IMR-90 (cell line): Measurements from ENCODE around the gene CMTM7. TPM values are rescaled to one million over a fixed set of nuclear protein-coding genes. Genes with fewer than 3 reads are reported as not detected.

Experiments used
- ATAC-seq: fragments of 200-7000 bp; cut with Tn5 transposase; 2 replicates; pipeline ENCODE4 v1.9.1; 2020; ENCODE audit warnings: low read depth, mild to moderate bottlenecking, moderate library complexity
- BruUV-seq: library from RNA; stranded (reverse); fragments of 400-500 nt; replicated peaks from 2 replicates; lab custom pipeline; 2021; lab: Mats Ljungman, UMichigan
- CTCF ChIA-PET: fragments of 300-600 bp; formaldehyde crosslinking; extraction: SDS; loops from one replicate; lab custom pipeline; 2021; ENCODE audit warnings: antibody characterized with exemption; lab: Yijun Ruan, JAX
- POLR2A ChIA-PET: fragments of 300-600 bp; sonication (Branson Sonifier 250); formaldehyde crosslinking; loops from one replicate; lab custom pipeline; 2022; ENCODE audit warnings: antibody characterized with exemption; ENCODE audit not compliant: unreplicated experiment; lab: Charles Lee
- DNase-seq: peaks from one replicate; pipeline ENCODE4 v3.0.0; 2013
- H2AFZ ChIP-seq: replicated peaks from 2 replicates; pipeline ENCODE3; 2013; ENCODE audit warnings: low read length, mild to moderate bottlenecking; ENCODE audit not compliant: poor library complexity
- H2AK5ac ChIP-seq: 2 replicates; pipeline ENCODE4 v1.6.1; 2013; ENCODE audit warnings: low read depth, low read length, inconsistent platforms
- H2AK9ac ChIP-seq: replicated peaks from 2 replicates; pipeline ENCODE3; 2013; ENCODE audit warnings: mild to moderate bottlenecking, low read depth, low read length, moderate library complexity; ENCODE audit not compliant: poor library complexity
- H2BK120ac ChIP-seq: 2 replicates; pipeline ENCODE4 v1.6.1; 2013; ENCODE audit warnings: low read depth, low read length, inconsistent platforms
- H2BK15ac ChIP-seq: 3 replicates; pipeline ENCODE4 v1.6.1; 2013; ENCODE audit warnings: low read depth, low read length, inconsistent platforms
- H2BK20ac ChIP-seq: 2 replicates; pipeline ENCODE4 v1.6.1; 2013; ENCODE audit warnings: low read depth, mild to moderate bottlenecking, inconsistent platforms, low read length, moderate library complexity
- H2BK5ac ChIP-seq: 2 replicates; pipeline ENCODE4 v1.6.1; 2013; ENCODE audit warnings: mild to moderate bottlenecking, low read depth, low read length, inconsistent platforms; ENCODE audit not compliant: poor library complexity, severe bottlenecking
- H3K14ac ChIP-seq: replicated peaks from 2 replicates; pipeline ENCODE4 v1.6.1; 2013; ENCODE audit warnings: low read depth, low read length, inconsistent platforms
- H3K18ac ChIP-seq: 2 replicates; pipeline ENCODE4 v1.6.1; 2013; ENCODE audit warnings: low read depth, low read length, control low read depth
- H3K23ac ChIP-seq: 2 replicates; pipeline ENCODE4 v1.6.1; 2013; ENCODE audit warnings: low read depth, low read length, inconsistent platforms
- H3K27ac ChIP-seq: 2 replicates; pipeline ENCODE4 v1.5.1; 2013; ENCODE audit warnings: mild to moderate bottlenecking, control low read depth, low read length; ENCODE audit not compliant: insufficient read depth
- H3K27me3 ChIP-seq: 2 replicates; pipeline ENCODE4 v1.6.1; 2013; ENCODE audit warnings: low read length; ENCODE audit not compliant: control insufficient read depth, insufficient read depth
- H3K36me3 ChIP-seq: 2 replicates; pipeline ENCODE4 v1.6.1; 2013; ENCODE audit warnings: low read length, mixed read lengths; ENCODE audit not compliant: control insufficient read depth, insufficient read depth
- H3K4ac ChIP-seq: 2 replicates; pipeline ENCODE4 v1.6.1; 2013; ENCODE audit warnings: low read depth, low read length, inconsistent platforms
- H3K4me1 ChIP-seq: 2 replicates; pipeline ENCODE4 v1.6.1; 2013; ENCODE audit warnings: low read length, mixed read lengths; ENCODE audit not compliant: control insufficient read depth, insufficient read depth
- H3K4me2 ChIP-seq: 2 replicates; pipeline ENCODE4 v1.6.1; 2013; ENCODE audit warnings: low read depth, mild to moderate bottlenecking, control low read depth, low read length, moderate library complexity
- H3K4me3 ChIP-seq: 2 replicates; pipeline ENCODE4 v1.5.1; 2013; ENCODE audit warnings: low read depth, mild to moderate bottlenecking, control low read depth, low read length, moderate library complexity; ENCODE audit not compliant: insufficient read depth
- H3K56ac ChIP-seq: 2 replicates; pipeline ENCODE4 v1.6.1; 2013; ENCODE audit warnings: low read length, inconsistent platforms; ENCODE audit not compliant: insufficient read depth; ENCODE audit errors: extremely low read depth
- H3K79me1 ChIP-seq, 2 experiments: 2 replicates each; pipeline ENCODE4 v1.6.1; 2013; ENCODE audit warnings: low read length in 2 of 2, inconsistent platforms in 1 of 2, low read depth in 1 of 2
- H3K9ac ChIP-seq: 2 replicates; pipeline ENCODE4 v1.6.1; 2013; ENCODE audit warnings: low read depth, low read length, control low read depth
- H3K9me1 ChIP-seq: 2 replicates; pipeline ENCODE4 v1.6.1; 2013; ENCODE audit warnings: low read length, inconsistent platforms; ENCODE audit not compliant: insufficient read depth
- H3K9me3 ChIP-seq: 2 replicates; pipeline ENCODE4 v1.6.1; 2013; ENCODE audit warnings: low read length; ENCODE audit not compliant: control insufficient read depth, insufficient read depth
- H4K20me1 ChIP-seq: 2 replicates; pipeline ENCODE4 v1.6.1; 2013; ENCODE audit warnings: low read length, inconsistent platforms; ENCODE audit not compliant: insufficient read depth
- H4K5ac ChIP-seq: 2 replicates; pipeline ENCODE4 v1.6.1; 2013; ENCODE audit warnings: mild to moderate bottlenecking, low read depth, low read length, control low read depth
- H4K8ac ChIP-seq, 2 experiments: 2 replicates each; pipeline ENCODE4 v1.6.1; 2013; ENCODE audit warnings: low read depth in 2 of 2, low read length in 2 of 2, control low read depth in 1 of 2, inconsistent platforms in 1 of 2
- H4K91ac ChIP-seq: 2 replicates; pipeline ENCODE4 v1.6.1; 2013; ENCODE audit warnings: low read depth, low read length, inconsistent platforms; ENCODE audit not compliant: insufficient read depth
- BHLHE40 ChIP-seq: fragments of 150-350 bp; IDR thresholded peaks from 2 replicates; pipeline ENCODE4 v1.6.1; 2016; ENCODE audit warnings: mild to moderate bottlenecking, low read depth, low read length
- CTCF ChIP-seq: conservative IDR thresholded peaks from 2 replicates; pipeline ENCODE4 v1.5.1; 2012; ENCODE audit warnings: mild to moderate bottlenecking, low read depth, low read length, improper control_type of control experiment
- MAZ ChIP-seq: IDR thresholded peaks from 2 replicates; pipeline ENCODE4 v1.6.1; 2012; ENCODE audit warnings: low read depth, mild to moderate bottlenecking, low read length, improper control_type of control experiment, moderate library complexity, borderline replicate concordance
- MXI1 ChIP-seq: IDR thresholded peaks from 2 replicates; pipeline ENCODE4 v1.6.1; 2012; ENCODE audit warnings: low read depth, mild to moderate bottlenecking, low read length, moderate library complexity, borderline replicate concordance
- RAD21 ChIP-seq: IDR thresholded peaks from 2 replicates; pipeline ENCODE4 v1.6.1; 2012; ENCODE audit warnings: low read length, improper control_type of control experiment
- RCOR1 ChIP-seq: IDR thresholded peaks from 2 replicates; pipeline ENCODE4 v1.6.1; 2012; ENCODE audit warnings: mild to moderate bottlenecking, low read length, improper control_type of control experiment; ENCODE audit not compliant: insufficient replicate concordance
- SMC3 ChIP-seq: fragments of 150-350 bp; IDR thresholded peaks from 2 replicates; pipeline ENCODE4 v1.6.1; 2016; ENCODE audit warnings: low read depth, mild to moderate bottlenecking, antibody characterized with exemption, low read length, moderate library complexity
- WGBS, 2 experiments: methylation state at CpG; one replicate each; pipeline versions ENCODE4 v1.1.5 to v1.1.7; 2013; ENCODE audit warnings: missing lambda C conversion rate in 2 of 2; ENCODE audit not compliant: insufficient read length in 1 of 2; ENCODE audit errors: extremely low coverage in 2 of 2; 5-methylcytosine and 5-hydroxymethylcytosine counted together
- dilution Hi-C: fragments of 300-500 bp; cut with HindIII; formaldehyde crosslinking; loops from one replicate; pipeline ENCODE4 v1.14.3; 2018; ENCODE audit warnings: low sequenced_read_pairs; ENCODE audit not compliant: unreplicated experiment
- in situ Hi-C: fragments of 300-500 bp; cut with MboI; formaldehyde crosslinking; loops from 3 replicates; pipeline ENCODE4 v1.14.3; 2019; ENCODE audit warnings: low sequenced_read_pairs, inconsistent platforms, mixed read lengths
- intact Hi-C: fragments of 100-400 bp; cut with micrococcal nuclease; formaldehyde crosslinking; loops from 2 replicates; pipeline ENCODE4 v1.10.0; 2022
- polyA plus RNA-seq, 3 experiments: library from polyadenylated mRNA; depleted of rRNA; stranded (reverse); fragments of >200 nt; gene quantifications; 2 replicates each; pipeline ENCODE4 v1.2.3, GENCODE V29; 2012; ENCODE audit warnings: low replicate concordance in 1 of 3
- total RNA-seq: library from RNA; depleted of rRNA; stranded (reverse); fragments of >200 nt; gene quantifications from 2 replicates; pipeline ENCODE4 v1.2.3, GENCODE V29; 2012

Gene CMTM7
- total and polyA plus RNA-seq, 2 of the 4 experiments (the other 2 are of a cell fraction) = 3.4 to 31.4 TPM

- Histone ChIP-seq H2AFZ (peak overlapping the region; percentile 79), H3K9ac (no peak overlapping the region), H3K4me2 (no peak overlapping the region), H4K20me1 (peaks cover 18% of the 10 kb centered on the region), H3K9me3 (no peaks in the 10 kb centered on the region), H3K27ac (no peak overlapping the region), H4K91ac (no peak overlapping the region), H3K36me3 (peaks cover 5% of the 10 kb centered on the region), H2BK5ac (no peak overlapping the region), H3K4me1 (peaks cover 11% of the 10 kb centered on the region), H3K56ac (no peak overlapping the region), H4K8ac (no peak overlapping the region), H3K18ac (no peak overlapping the region), H3K27me3 (no peaks in the 10 kb centered on the region), H2AK9ac (peak overlapping the region; percentile 58), H3K23ac (no peak overlapping the region), H2AK5ac (no peak overlapping the region), H2BK120ac (no peak overlapping the region), H3K79me1 (peaks cover 12 to 28% of the 10 kb centered on the region in 2 experiments; a peak in 3 of 4 replicates), H3K4ac (no peak overlapping the region), H3K14ac (no peak overlapping the region), H4K5ac (no peak overlapping the region), H2BK15ac (no peak overlapping the region), H2BK20ac (no peak overlapping the region), H3K9me1 (peaks cover 19% of the 10 kb centered on the region), H3K4me3 (no peak overlapping the region)
- dilution Hi-C loops (no loop called here), in situ Hi-C loops (loop anchor here (5.0 kb wide), 2 partner anchors 75 to 170 kb away; partner anchors contain the start of gene CMTM7), intact Hi-C loops (loop anchor here (1.0 to 10.0 kb wide), 3 partner anchors 75 to 293 kb away; no protein-coding TSS in a partner anchor)
- TF ChIP-seq MXI1 (no peak), CTCF (peak; percentile 92), BHLHE40 (no peak), MAZ (peak; percentile 16; the same call in 1 of the 2 replicates), SMC3 (peak; percentile 90), RAD21 (peak; percentile 92), RCOR1 (no peak)
- WGBS, 2 experiments = 69% methylated on average over 21 of the region's 41 CpGs; no CpG with 5 or more reads in 1 of the 2 experiments
- BruUV-seq = no TSS peak
- DNase-seq (peak; percentile 52), ATAC-seq (peak; percentile 76)
- ChIA-PET POLR2A (no interaction called here), CTCF (interaction anchor here (0.6 to 1.9 kb wide), 14 partner anchors 13 to 172 kb away, joined by 3 to 13 read pairs (median 4); no protein-coding TSS in a partner anchor)
Measured at GRCh38 chr3:32467333-32468070, 75.8 kb downstream of the CMTM7 start.
